Gastroesophageal sphincter (tissue), 4 donors: ENCODE results near the gene GTF2I. TPM values are rescaled to one million over a fixed set of nuclear protein-coding genes. Genes with fewer than 3 reads are reported as not detected.
A peak's percentile ranks its signal among the peaks of the same experiment; 100 is the strongest.
"Not testable (repeated sequence)": the region's sequence is repeated elsewhere in the genome, so short reads cannot be mapped to it uniquely, and the experiment has no call there.

Source experiments
- ATAC-seq: fragments of 150-250 bp; one replicate; pipeline ENCODE4 v1.9.1; 2016; ENCODE audit warnings: mild to moderate bottlenecking, moderate library complexity
- H3K27ac ChIP-seq, 4 donors: fragments of 200-600 bp; sonication (generic) in 3 of 4; 1 replicate in 3 of 4; 2 replicates in 1 of 4; pipeline ENCODE4 v1.5.1; 2016 to 2019
- H3K27me3 ChIP-seq: fragments of 200-600 bp; sonication (generic); one replicate; pipeline ENCODE4 v1.5.1; 2019
- H3K36me3 ChIP-seq, 2 donors: fragments of 200-600 bp; sonication (generic); one replicate each; pipeline ENCODE4 v1.5.1; 2019; ENCODE audit warnings: control low read depth in 1 of 2
- H3K4me1 ChIP-seq, 3 donors: fragments of 200-600 bp; sonication (generic); 1 replicate in 2 of 3; 2 replicates in 1 of 3; pipeline ENCODE4 v1.5.1; 2016 to 2019; ENCODE audit warnings: control low read depth in 2 of 3
- H3K4me3 ChIP-seq, 2 donors: fragments of 200-600 bp; sonication (generic); one replicate each; pipeline ENCODE4 v1.5.1; 2019; ENCODE audit warnings: mild to moderate bottlenecking in 1 of 2, moderate library complexity in 1 of 2
- H3K9me3 ChIP-seq, 3 donors: fragments of 200-600 bp; sonication (generic); one replicate each; pipeline ENCODE4 v1.5.1; 2017 to 2019; ENCODE audit warnings: control low read depth in 2 of 3
- WGBS, 2 donors: methylation state at CpG; one replicate each; pipeline ENCODE4 v1.1.5; 2018; ENCODE audit warnings: low coverage in 1 of 2; 5-methylcytosine and 5-hydroxymethylcytosine counted together
- total RNA-seq, 4 donors: library from RNA; depleted of rRNA; stranded (reverse); fragments of >200 nt; gene quantifications; one replicate each; pipeline ENCODE4 v1.1.0, GENCODE V29; 2016
- TF ChIP-seq, protein P1 (sequence below), 4 experiments: fragments of 200-600 bp in 2 of 4; fragments of 450-650 bp in 2 of 4; sonication (generic) in 1 of 4; IDR thresholded peaks; one replicate each; pipeline ENCODE4 v1.5.1; 2017 to 2019; ENCODE audit warnings: antibody characterized with exemption in 4 of 4, mild to moderate bottlenecking in 2 of 4, moderate library complexity in 2 of 4

Gene GTF2I
- total RNA-seq, 4 donors from 2014 or later, result 116 to 173 (median 154) TPM

DNA sequence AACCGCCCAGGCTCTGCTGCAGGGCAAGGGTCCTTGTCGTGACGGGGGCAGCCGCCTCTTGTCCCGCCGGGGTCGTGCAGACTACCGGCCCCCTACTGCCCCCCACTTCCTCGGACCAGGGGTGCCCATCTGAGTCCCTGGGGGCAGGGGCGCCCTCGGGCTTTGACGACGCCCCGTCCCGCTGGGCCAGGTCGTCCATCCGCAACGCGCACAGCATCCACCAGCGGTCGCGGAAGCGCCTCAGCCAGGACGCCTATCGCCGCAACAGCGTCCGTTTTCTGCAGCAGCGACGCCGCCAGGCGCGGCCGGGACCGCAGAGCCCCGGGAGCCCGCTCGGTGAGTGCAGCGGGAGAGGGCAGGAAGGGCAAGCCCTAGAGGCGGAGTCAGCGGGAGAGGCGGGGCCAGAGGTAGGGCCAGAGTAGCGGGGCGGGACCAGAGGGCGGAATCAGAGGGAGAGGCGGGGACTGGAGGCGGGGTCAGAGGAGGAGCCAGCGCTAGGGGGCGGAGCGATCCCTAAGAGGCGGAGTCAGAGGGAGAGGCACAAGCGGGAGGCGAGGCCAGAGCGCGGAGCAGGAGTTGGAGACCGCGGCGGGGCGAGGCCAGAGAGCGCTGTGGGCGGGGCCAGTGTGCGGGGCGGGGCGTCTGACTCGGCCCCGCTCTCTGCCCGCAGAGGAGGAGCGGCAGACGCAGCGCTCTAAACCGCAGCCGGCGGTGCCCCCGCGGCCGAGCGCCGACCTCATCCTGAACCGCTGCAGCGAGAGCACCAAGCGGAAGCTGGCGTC, 131.0 kb downstream of the GTF2I start:
- not testable (repeated sequence) for H3K36me3 ChIP-seq, H3K27me3 ChIP-seq, H3K4me1 ChIP-seq, H3K9me3 ChIP-seq
- peak; percentile 96 for ATAC-seq
- peak overlapping the region in 2 of 4 donors; percentile 14 to 60 for H3K27ac ChIP-seq
- TF ChIP-seq, protein P1, sequence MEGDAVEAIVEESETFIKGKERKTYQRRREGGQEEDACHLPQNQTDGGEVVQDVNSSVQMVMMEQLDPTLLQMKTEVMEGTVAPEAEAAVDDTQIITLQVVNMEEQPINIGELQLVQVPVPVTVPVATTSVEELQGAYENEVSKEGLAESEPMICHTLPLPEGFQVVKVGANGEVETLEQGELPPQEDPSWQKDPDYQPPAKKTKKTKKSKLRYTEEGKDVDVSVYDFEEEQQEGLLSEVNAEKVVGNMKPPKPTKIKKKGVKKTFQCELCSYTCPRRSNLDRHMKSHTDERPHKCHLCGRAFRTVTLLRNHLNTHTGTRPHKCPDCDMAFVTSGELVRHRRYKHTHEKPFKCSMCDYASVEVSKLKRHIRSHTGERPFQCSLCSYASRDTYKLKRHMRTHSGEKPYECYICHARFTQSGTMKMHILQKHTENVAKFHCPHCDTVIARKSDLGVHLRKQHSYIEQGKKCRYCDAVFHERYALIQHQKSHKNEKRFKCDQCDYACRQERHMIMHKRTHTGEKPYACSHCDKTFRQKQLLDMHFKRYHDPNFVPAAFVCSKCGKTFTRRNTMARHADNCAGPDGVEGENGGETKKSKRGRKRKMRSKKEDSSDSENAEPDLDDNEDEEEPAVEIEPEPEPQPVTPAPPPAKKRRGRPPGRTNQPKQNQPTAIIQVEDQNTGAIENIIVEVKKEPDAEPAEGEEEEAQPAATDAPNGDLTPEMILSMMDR (IDR thresholded peaks at IDR 0.05), result peak in 1 of 4 experiments; percentile 10
- H3K4me3 ChIP-seq, result peak overlapping the region; percentile 43 to 49
- WGBS, 2 donors, result 0% methylated on average over 6 of the region's 82 CpGs; no CpG with 5 or more reads in 1 of the 2 donors

DNA sequence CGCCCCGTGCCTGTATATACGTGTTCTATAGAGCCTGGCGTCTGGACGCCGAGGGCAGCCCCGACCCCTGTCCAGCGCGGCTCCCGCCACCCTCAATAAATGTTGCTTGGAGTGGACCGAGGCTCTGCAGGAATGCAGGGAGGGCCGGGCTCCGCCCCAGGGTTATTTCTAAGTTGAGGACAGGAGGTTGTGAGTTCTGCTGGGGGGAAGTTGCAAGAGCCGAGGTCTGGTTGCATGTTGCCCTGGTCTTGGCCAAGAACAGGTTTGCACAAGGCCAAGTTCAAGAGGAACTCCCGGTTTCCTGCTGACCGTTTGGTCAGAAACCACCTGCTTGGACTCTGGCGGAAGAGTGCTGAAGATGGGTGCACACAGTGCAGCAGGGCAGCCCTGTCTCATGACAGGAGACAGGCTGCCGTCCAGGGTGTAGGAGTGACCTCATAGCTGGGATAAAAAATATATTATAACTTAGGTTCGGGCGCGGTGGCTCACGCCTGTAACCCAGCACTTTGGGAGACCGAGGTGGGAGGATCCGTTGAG, 131.8 kb downstream of the GTF2I start:
- not testable (repeated sequence) for H3K9me3 ChIP-seq, H3K4me1 ChIP-seq, H3K4me3 ChIP-seq, H3K27me3 ChIP-seq, H3K36me3 ChIP-seq, H3K27ac ChIP-seq
- peak; percentile 34 for ATAC-seq
- WGBS, 2 donors, result no CpG with 5 or more reads among the region's 24 CpGs

DNA sequence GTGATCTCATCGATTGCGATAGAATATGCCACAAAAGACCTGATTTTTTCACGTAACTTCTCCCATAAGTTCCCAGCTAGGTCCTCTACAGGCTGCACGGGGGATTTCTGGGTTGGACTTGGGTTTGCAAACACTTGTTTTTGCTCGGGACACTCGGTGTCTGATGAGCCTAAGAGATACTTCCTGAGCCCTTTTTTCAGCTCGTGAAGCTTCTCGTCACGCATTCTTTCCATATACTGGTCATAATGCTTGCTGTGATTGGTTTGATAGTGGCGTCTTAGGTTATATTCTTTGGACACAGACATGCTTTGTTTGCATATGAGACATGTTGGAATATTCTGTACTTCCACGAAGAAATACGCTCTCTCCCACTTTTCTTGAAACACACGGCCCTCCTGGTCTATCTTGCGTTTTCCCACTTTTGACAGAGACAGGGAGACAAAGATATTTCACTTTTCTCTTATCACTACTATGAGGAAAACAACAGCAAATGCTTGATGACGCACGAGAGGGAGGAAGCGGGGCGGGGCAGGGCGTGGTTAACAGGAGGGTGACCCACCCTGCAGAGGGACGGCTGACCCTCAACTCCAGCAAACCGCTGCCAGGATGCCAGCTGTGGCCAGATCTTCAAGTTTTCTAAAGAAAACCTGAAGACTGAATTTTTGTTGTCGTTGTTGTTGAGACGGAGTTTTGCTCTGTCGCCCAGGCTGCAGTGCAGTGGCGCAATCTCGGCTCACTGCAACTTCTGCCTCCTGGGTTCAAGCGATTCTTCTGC, 140.5 kb downstream of the GTF2I start:
- ATAC-seq, H3K27ac ChIP-seq, H3K9me3 ChIP-seq, H3K4me3 ChIP-seq, H3K27me3 ChIP-seq, H3K36me3 ChIP-seq, H3K4me1 ChIP-seq: not testable (repeated sequence)
- WGBS, 2 donors, result no CpG with 5 or more reads among the region's 27 CpGs

DNA sequence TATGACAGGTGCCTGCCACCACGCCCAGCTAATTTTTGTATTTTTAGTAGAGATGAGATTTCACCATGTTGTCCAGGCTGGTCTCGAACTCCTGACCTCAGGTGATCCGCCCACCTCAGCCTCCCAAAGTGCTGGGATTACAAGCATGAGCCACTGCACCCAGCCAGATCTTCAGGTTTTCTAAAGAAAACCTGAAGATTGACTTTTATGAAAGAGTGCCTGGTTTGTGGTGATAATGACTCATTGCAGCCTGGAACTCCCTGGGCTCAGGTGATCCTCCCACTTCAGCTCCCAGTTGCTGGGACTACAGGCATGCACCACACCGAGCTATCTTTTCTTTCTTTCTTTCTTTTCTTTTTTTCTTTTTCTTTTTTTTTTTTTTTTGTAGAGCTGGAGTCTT, 141.1 kb downstream of the GTF2I start:
- not testable (repeated sequence) for H3K36me3 ChIP-seq, H3K4me1 ChIP-seq, H3K27me3 ChIP-seq, H3K4me3 ChIP-seq, H3K9me3 ChIP-seq, H3K27ac ChIP-seq, ATAC-seq
- WGBS, 2 donors, result no CpG with 5 or more reads among the region's 4 CpGs

Other genes with a start within 250 kb of the GTF2I start
- gene GTF2IRD1, start 203.8 kb upstream of the GTF2I start, total RNA-seq, result 10 to 100 TPM; 21.5 to 49.0 (median 28.2) TPM
- gene NCF1, start 116.3 kb downstream of the GTF2I start, total RNA-seq, result 1 to 10 TPM in 3 of 4 donors, under 1 TPM in 1; 0.93 to 5.7 (median 2.3) TPM
- gene GTF2IRD2, start 193.9 kb downstream of the GTF2I start, total RNA-seq, result 10 to 100 TPM in 3 of 4 donors, 1 to 10 TPM in 1; 7.9 to 45.6 (median 31.9) TPM